OCI-LY3 (cell line): Measurements from ENCODE around the gene CHD6.

Experiments
- H2AFZ ChIP-seq: fragments of 200-600, 300-600 bp; shearing (Covaris generic); 2 replicates; pipeline ENCODE4 v1.6.0; 2014; ENCODE audit warnings: antibody characterized with exemption, low read depth, low read length
- H3K27ac ChIP-seq: fragments of 200-600, 300-600 bp; sonication (generic); 2 replicates; pipeline ENCODE4 v1.5.1; 2014; ENCODE audit warnings: mild to moderate bottlenecking, low read length, moderate library complexity, mixed read lengths
- H3K27me3 ChIP-seq: fragments of 200-600, 300-600 bp; sonication (generic); 2 replicates; pipeline ENCODE4 v1.6.1; 2014; ENCODE audit warnings: low read depth, low read length, mixed read lengths
- H3K36me3 ChIP-seq: fragments of 200-600, 300-600 bp; sonication (generic); replicated peaks from 2 replicates; pipeline ENCODE3; 2014; ENCODE audit warnings: low read depth, low read length, mixed read lengths
- H3K4me1 ChIP-seq: fragments of 300-600, 200-600 bp; sonication (generic); 2 replicates; pipeline ENCODE4 v1.6.1; 2014; ENCODE audit warnings: low read length, mixed read lengths
- H3K4me2 ChIP-seq: fragments of 200-600, 300-600 bp; sonication (generic); 2 replicates; pipeline ENCODE4 v1.6.1; 2014; ENCODE audit warnings: low read length, mixed read lengths
- H3K4me3 ChIP-seq: fragments of 300-600, 200-600 bp; sonication (generic); 2 replicates; pipeline ENCODE4 v1.5.1; 2014; ENCODE audit warnings: antibody characterized with exemption, mild to moderate bottlenecking, low read length, moderate library complexity
- H3K79me2 ChIP-seq: fragments of 300-600, 200-600 bp; shearing (Covaris generic); 2 replicates; pipeline ENCODE4 v1.6.1; 2014; ENCODE audit warnings: mild to moderate bottlenecking, low read length, mixed read lengths
- H3K9ac ChIP-seq: fragments of 300-600, 200-600 bp; shearing (Covaris generic); 2 replicates; pipeline ENCODE4 v1.6.0; 2014; ENCODE audit warnings: mild to moderate bottlenecking, low read length, moderate library complexity
- H3K9me3 ChIP-seq: fragments of 200-600, 300-600 bp; shearing (Covaris generic); 2 replicates; pipeline ENCODE4 v1.6.1; 2014; ENCODE audit warnings: low read length, mixed read lengths; ENCODE audit not compliant: insufficient read depth
- H4K20me1 ChIP-seq: fragments of 200-600, 300-600 bp; sonication (generic); 2 replicates; pipeline ENCODE4 v1.6.1; 2016; ENCODE audit warnings: low read length, mixed read lengths; ENCODE audit not compliant: insufficient read depth
- CTCF ChIP-seq: fragments of 200-600, 300-600 bp; sonication (generic); IDR thresholded peaks from 2 replicates; pipeline ENCODE4 v1.5.1; 2014; ENCODE audit warnings: antibody characterized with exemption, low read length, low read depth
- EZH2phosphoT487 ChIP-seq: fragments of 200-600 bp; shearing (Covaris generic); IDR thresholded peaks from 2 replicates; pipeline ENCODE4 v1.6.1; 2018; ENCODE audit warnings: antibody characterized with exemption, mixed run types, low read depth

Gene CHD6

GRCh38 chr20:41457173-41457857, 160.9 kb downstream of the CHD6 start:
- H3K4me1 ChIP-seq = peaks cover 7% of the 10 kb centered on the region
- no peaks in the 10 kb centered on the region; the same call in 1 of the 2 replicates for H4K20me1 ChIP-seq
- no peak overlapping the region for H3K9ac ChIP-seq
- H3K4me3 ChIP-seq = no peak overlapping the region
- H3K9me3 ChIP-seq = no peaks in the 10 kb centered on the region
- no peak overlapping the region for H3K4me2 ChIP-seq
- no peaks in the 10 kb centered on the region for H3K27me3 ChIP-seq
- no peak overlapping the region for H3K27ac ChIP-seq
- peaks cover 63% of the 10 kb centered on the region for H3K36me3 ChIP-seq
- H3K79me2 ChIP-seq = no peaks in the 10 kb centered on the region
- TF ChIP-seq EZH2phosphoT487 (no peak), CTCF (no peak)
- no peak overlapping the region for H2AFZ ChIP-seq

GRCh38 chr20:41456351-41456750, 161.8 kb downstream of the CHD6 start:
- H3K9ac ChIP-seq = no peak overlapping the region
- H3K4me1 ChIP-seq = no peaks in the 10 kb centered on the region; the same call in 1 of the 2 replicates
- no peak overlapping the region for H2AFZ ChIP-seq
- no peaks in the 10 kb centered on the region for H3K9me3 ChIP-seq
- H3K4me3 ChIP-seq = no peak overlapping the region
- no peaks in the 10 kb centered on the region for H3K27me3 ChIP-seq
- no peaks in the 10 kb centered on the region for H3K79me2 ChIP-seq
- H3K27ac ChIP-seq = no peak overlapping the region
- no peak overlapping the region for H3K4me2 ChIP-seq
- H4K20me1 ChIP-seq = no peaks in the 10 kb centered on the region
- peaks cover 67% of the 10 kb centered on the region for H3K36me3 ChIP-seq
- TF ChIP-seq EZH2phosphoT487 (no peak), CTCF (no peak)

GRCh38 chr20:41454250-41454649, 163.9 kb downstream of the CHD6 start:
- peaks cover 80% of the 10 kb centered on the region for H3K36me3 ChIP-seq
- no peaks in the 10 kb centered on the region; the same call in 1 of the 2 replicates for H4K20me1 ChIP-seq
- no peaks in the 10 kb centered on the region for H3K79me2 ChIP-seq

More at GRCh38 chr20:41454250-41454649, 163.9 kb downstream of the CHD6 start:
- Histone ChIP-seq H3K4me3 (no peak overlapping the region), H3K9ac (no peak overlapping the region), H3K9me3 (no peaks in the 10 kb centered on the region), H3K4me2 (no peak overlapping the region), H3K4me1 (no peaks in the 10 kb centered on the region), H2AFZ (no peak overlapping the region), H3K27ac (no peak overlapping the region), H3K27me3 (no peaks in the 10 kb centered on the region)
- TF ChIP-seq EZH2phosphoT487 = no peak
- TF ChIP-seq CTCF = no peak
